Activated naive CD4-positive, alpha-beta T cell treated with Interleukin-2 at 50 U/mL for 16 hours (primary cell): ENCODE results near the gene PLEKHH1.

Source experiments
- DNase-seq: peaks from one replicate; pipeline ENCODE4 v3.0.0-alpha.2; 2020

Gene PLEKHH1

GRCh38 chr14:67569651-67570290 is 36.7 kb downstream of the PLEKHH1 start:
- no peak for DNase-seq

GRCh38 chr14:67570453-67570852 is 37.4 kb downstream of the PLEKHH1 start:
- DNase-seq: no peak

GRCh38 chr14:67571275-67571990 is 38.3 kb downstream of the PLEKHH1 start:
- DNase-seq: peak; percentile 70

GRCh38 chr14:67571991-67572323 is 38.9 kb downstream of the PLEKHH1 start:
- no peak for DNase-seq

GRCh38 chr14:67572608-67573007 is 39.5 kb downstream of the PLEKHH1 start:
- no peak for DNase-seq

GRCh38 chr14:67573228-67574010 is 40.3 kb downstream of the PLEKHH1 start:
- DNase-seq: no peak

- DNase-seq: no peak
Observed at GRCh38 chr14:67574156-67574555, 41.1 kb downstream of the PLEKHH1 start.

- DNase-seq: no peak
Observed at GRCh38 chr14:67574806-67575205, 41.7 kb downstream of the PLEKHH1 start.

GRCh38 chr14:67575684-67576083 is 42.6 kb downstream of the PLEKHH1 start:
- no peak for DNase-seq

GRCh38 chr14:67576216-67576955 is 43.3 kb downstream of the PLEKHH1 start:
- no peak for DNase-seq

- no peak for DNase-seq
Observed at GRCh38 chr14:67577181-67577808, 44.2 kb downstream of the PLEKHH1 start.

- DNase-seq: no peak
Observed at GRCh38 chr14:67577909-67578749, 45.0 kb downstream of the PLEKHH1 start.

GRCh38 chr14:67579040-67579439 is 46.0 kb downstream of the PLEKHH1 start:
- DNase-seq: no peak

GRCh38 chr14:67579636-67580035 is 46.5 kb downstream of the PLEKHH1 start:
- DNase-seq: no peak

GRCh38 chr14:67580336-67581171 is 47.5 kb downstream of the PLEKHH1 start:
- DNase-seq: no peak

GRCh38 chr14:67581643-67582042 is 48.6 kb downstream of the PLEKHH1 start:
- no peak for DNase-seq

GRCh38 chr14:67582061-67582460 is 49.0 kb downstream of the PLEKHH1 start:
- no peak for DNase-seq

- DNase-seq: peak; percentile 16
Observed at GRCh38 chr14:67583711-67584644, 50.9 kb downstream of the PLEKHH1 start.

- no peak for DNase-seq
Observed at GRCh38 chr14:67584978-67585377, 51.9 kb downstream of the PLEKHH1 start.

GRCh38 chr14:67586369-67586768 is 53.3 kb downstream of the PLEKHH1 start:
- no peak for DNase-seq
